Spleen (tissue), 11 donors: ENCODE results near the gene SH3BP5. TPM values are rescaled to one million over a fixed set of nuclear protein-coding genes. Genes with fewer than 3 reads are reported as not detected.

Source experiments
- DNase-seq: peaks from one replicate; pipeline ENCODE4 v3.0.0-alpha.2; 2020
- H3K27ac ChIP-seq, 8 donors: fragments of 200-600 bp; sonication (generic) in 7 of 8; 1 replicate in 4 of 8; 2 replicates in 4 of 8; pipeline versions ENCODE4 v1.5.0 to v1.8.0; 2016 to 2021; ENCODE audit warnings: inconsistent platforms in 4 of 8, mild to moderate bottlenecking in 4 of 8, moderate library complexity in 1 of 8
- H3K27me3 ChIP-seq, 7 donors: fragments of 200-600 bp; sonication (generic) in 6 of 7; replicated peaks in 1 of 7; 1 replicate in 4 of 7; 2 replicates in 3 of 7; pipeline versions ENCODE4 v1.5.0 to v1.8.0; 2016 to 2021; ENCODE audit warnings: inconsistent platforms in 3 of 7, mild to moderate bottlenecking in 1 of 7
- H3K36me3 ChIP-seq, 6 donors: fragments of 200-600 bp; sonication (generic) in 5 of 6; 1 replicate in 4 of 6; 2 replicates in 2 of 6; pipeline versions ENCODE4 v1.5.0 to v1.8.0; 2016 to 2021; ENCODE audit warnings: inconsistent platforms in 2 of 6
- H3K4me1 ChIP-seq, 6 donors: fragments of 200-600 bp; sonication (generic) in 5 of 6; 1 replicate in 3 of 6; 2 replicates in 3 of 6; pipeline versions ENCODE4 v1.5.0 to v1.8.0; 2016 to 2021; ENCODE audit warnings: inconsistent platforms in 3 of 6
- H3K4me3 ChIP-seq, 8 donors: fragments of 200-600 bp; sonication (generic) in 7 of 8; 1 replicate in 4 of 8; 2 replicates in 4 of 8; pipeline versions ENCODE4 v1.5.0 to v1.8.0; 2016 to 2021; ENCODE audit warnings: inconsistent platforms in 4 of 8, mild to moderate bottlenecking in 4 of 8, moderate library complexity in 2 of 8
- H3K9me3 ChIP-seq, 8 donors: fragments of 200-600 bp; sonication (generic) in 7 of 8; 1 replicate in 4 of 8; 2 replicates in 4 of 8; pipeline versions ENCODE4 v1.5.0 to v1.8.0; 2016 to 2021; ENCODE audit warnings: inconsistent platforms in 4 of 8
- POLR2A ChIP-seq, 3 donors: fragments of 450-650 bp; IDR thresholded peaks; one replicate each; pipeline ENCODE4 v1.5.1; 2017; ENCODE audit warnings: antibody characterized with exemption in 3 of 3, mild to moderate bottlenecking in 1 of 3
- POLR2AphosphoS5 ChIP-seq, 3 donors: sonication (generic); formaldehyde crosslinking; IDR thresholded peaks; one replicate each; pipeline ENCODE4 v1.5.1; 2017; ENCODE audit warnings: antibody characterized with exemption in 3 of 3
- WGBS, 5 donors: extraction: QIAGEN DNeasy Blood & Tissue Kit in 3 of 5; methylation state at CpG; one replicate each; pipeline versions ENCODE4 v1.1.5 to v1.1.7; 2013 to 2018; 5-methylcytosine and 5-hydroxymethylcytosine counted together
- intact Hi-C: fragments of 100-400 bp; cut with DNase I; formaldehyde crosslinking; loops from one replicate; pipeline ENCODE4 v1.15.0; 2023; ENCODE audit warnings: low total_unique reads
- polyA plus RNA-seq, 3 donors: library from polyadenylated mRNA; stranded (reverse); fragments of 200-250 nt; gene quantifications; one replicate each; pipeline ENCODE4 v1.2.1, GENCODE V29; 2013
- total RNA-seq, 7 donors: library from RNA; depleted of rRNA in 3 of 7; stranded (reverse); fragments of >200 nt in 3 of 7; fragmentation: NEBNext Ultra II Directional in 4 of 7; extraction: Animal tissue kit (Norgen Biotek cat#: 25700) in 4 of 7; gene quantifications; one replicate each; pipeline versions ENCODE4 v1.1.0 to v1.2.1, GENCODE V29; 2016 to 2021
- TF ChIP-seq, protein P1 (sequence below), 11 experiments: fragments of 200-600 bp in 7 of 11; fragments of 450-650 bp in 4 of 11; sonication (generic) in 4 of 11; IDR thresholded peaks in 8 of 11; conservative IDR thresholded peaks in 3 of 11; 1 replicate in 7 of 11; 2 replicates in 4 of 11; pipeline versions ENCODE4 v1.4.0 to v1.8.0; 2016 to 2021; ENCODE audit warnings: antibody characterized with exemption in 11 of 11, inconsistent platforms in 4 of 11, mild to moderate bottlenecking in 1 of 11
- donor health status: healthy with polysubstance abuse.
- donor health status: DM: no; HTN: no; CAD: no; lungs with moderate emphysema.
- donor health status: DM: no; HTN: no; CAD: no.
- donor health status: Bipolar disorder and iron deficiency.
- donor health status: healthy.
- donor health status: DM: no; HTN: no; CAD: no.
- donor health status: DM: yes; HTN: yes; CAD: no.

The SH3BP5 gene
- total and polyA plus RNA-seq, 10 donors, result 36.4 to 75.0 (median 53.7) TPM

DNA sequence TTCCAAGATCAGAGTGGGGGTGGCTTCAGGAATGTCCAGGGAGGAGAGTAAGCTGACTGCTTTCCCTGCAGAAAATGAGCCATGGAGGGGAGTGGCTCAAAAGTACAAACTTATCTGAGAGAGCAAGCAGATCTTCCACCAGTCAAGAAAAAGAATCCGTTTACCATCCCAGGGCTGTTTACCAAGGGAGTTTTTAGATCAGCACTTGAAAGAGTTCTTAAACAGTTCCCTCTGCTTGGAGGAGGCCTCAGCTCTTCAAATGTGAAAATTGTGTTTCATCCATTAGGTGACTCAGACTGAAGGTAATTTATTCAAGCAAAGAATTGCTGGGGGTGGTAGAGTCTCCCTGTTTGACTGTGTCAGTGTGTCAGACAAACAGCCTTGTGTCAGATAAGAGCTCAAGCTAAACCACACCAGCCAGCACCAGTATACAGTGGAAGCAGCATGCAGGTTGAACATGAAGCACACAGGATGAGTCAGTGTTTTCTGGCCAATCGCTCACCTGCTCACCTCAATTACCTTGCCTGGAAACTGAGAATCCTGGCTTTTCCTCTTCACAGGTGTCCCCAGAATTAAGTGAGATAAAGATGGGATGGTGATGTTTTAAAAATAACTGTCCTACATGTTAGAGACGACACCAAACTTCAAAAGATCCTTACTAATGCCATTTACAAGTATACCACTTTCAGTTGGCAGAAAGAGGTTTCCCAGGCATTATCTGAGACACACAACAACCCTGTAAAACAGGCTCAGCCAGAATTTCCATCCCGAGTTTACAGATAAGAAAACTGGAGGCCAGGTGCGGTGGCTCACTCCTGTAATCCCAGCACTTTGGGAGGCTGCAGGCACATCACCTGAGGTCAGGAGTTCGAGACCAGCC, 21.7 kb downstream of the SH3BP5 start:
- DNase-seq, result no peak

DNA sequence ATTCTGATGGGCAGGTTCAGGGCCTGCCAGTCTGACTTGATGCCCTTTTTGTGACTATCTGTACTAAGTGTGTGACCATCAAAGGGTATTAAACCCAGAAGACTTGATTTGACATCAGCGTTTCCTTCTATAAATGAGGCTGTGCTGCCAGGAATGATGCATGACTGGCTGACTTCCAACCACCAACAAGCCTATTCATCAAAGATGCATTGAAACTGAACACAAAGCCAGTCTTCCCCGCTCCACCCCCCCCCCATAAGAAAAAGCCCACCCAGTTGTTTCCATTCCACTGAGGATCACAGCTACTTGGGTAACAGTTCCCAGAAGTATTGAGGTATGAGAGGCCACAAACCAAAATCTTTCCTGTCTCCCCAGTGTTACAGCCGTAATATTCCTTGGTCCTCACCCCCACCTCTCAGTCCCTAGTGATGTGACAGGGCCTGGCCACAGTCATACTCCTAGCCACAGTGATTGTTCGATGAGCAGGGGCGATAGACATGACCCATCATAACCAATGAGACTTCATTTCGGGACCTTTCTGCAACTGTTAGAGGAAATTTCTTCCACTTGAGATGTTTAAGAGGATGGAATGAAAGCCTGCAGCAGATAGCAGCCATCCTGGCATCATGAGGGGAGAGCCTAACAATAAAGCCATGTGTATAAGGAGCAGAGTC, 22.6 kb downstream of the SH3BP5 start:
- H3K4me1 ChIP-seq, result peaks cover 13 to 99% (median 61%) of the 10 kb centered on the region in 6 donors
- no peaks in the 10 kb centered on the region for H3K27me3 ChIP-seq
- DNase-seq, result no peak

More for the DNA sequence above, 21.7 kb downstream of the SH3BP5 start:
- intact Hi-C loops, result no loop called here
- WGBS, 5 donors, result 71 to 86% (median 84%) methylated on average over 6 of the region's 6 CpGs
- H3K27me3 ChIP-seq, result no peaks in the 10 kb centered on the region
- H3K4me3 ChIP-seq, result no peak overlapping the region
- H3K9me3 ChIP-seq, result no peaks in the 10 kb centered on the region
- H3K27ac ChIP-seq, result peak overlapping the region in 3 of 8 donors; percentile 44 to 66 (median 61)
- peaks cover 7 to 99% (median 65%) of the 10 kb centered on the region in 6 donors for H3K4me1 ChIP-seq
- TF ChIP-seq POLR2AphosphoS5 (IDR thresholded peaks at IDR 0.05), result peak in 1 of 3 donors; percentile 10
- TF ChIP-seq, protein P1, sequence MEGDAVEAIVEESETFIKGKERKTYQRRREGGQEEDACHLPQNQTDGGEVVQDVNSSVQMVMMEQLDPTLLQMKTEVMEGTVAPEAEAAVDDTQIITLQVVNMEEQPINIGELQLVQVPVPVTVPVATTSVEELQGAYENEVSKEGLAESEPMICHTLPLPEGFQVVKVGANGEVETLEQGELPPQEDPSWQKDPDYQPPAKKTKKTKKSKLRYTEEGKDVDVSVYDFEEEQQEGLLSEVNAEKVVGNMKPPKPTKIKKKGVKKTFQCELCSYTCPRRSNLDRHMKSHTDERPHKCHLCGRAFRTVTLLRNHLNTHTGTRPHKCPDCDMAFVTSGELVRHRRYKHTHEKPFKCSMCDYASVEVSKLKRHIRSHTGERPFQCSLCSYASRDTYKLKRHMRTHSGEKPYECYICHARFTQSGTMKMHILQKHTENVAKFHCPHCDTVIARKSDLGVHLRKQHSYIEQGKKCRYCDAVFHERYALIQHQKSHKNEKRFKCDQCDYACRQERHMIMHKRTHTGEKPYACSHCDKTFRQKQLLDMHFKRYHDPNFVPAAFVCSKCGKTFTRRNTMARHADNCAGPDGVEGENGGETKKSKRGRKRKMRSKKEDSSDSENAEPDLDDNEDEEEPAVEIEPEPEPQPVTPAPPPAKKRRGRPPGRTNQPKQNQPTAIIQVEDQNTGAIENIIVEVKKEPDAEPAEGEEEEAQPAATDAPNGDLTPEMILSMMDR (IDR thresholded peaks at IDR 0.05 in 8 of 11, conservative IDR thresholded peaks at IDR 0.05 in 3 of 11), result no peak
- no peak for TF ChIP-seq POLR2A (IDR thresholded peaks at IDR 0.05)
- H3K36me3 ChIP-seq, result peaks cover 0 to 24% (median 0%) of the 10 kb centered on the region in 6 donors

DNA sequence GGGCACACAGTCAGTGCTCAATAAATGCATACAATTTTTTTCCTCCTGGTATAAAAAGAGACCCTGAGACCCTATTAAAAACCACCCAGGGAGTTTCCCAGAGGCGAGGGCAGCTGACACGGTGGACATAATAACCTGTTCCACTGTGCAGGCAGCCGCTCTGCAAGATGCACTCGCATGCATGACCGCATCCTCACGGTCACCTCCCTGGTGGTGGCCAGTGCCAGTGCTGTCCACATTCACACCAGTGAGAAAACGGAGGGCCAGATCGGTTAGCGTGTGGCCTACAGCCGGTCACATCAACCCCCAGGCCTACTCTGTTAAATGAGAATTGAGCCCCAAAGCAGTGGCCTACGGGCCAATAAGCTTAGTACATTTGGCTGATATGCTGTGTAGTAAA, 24.8 kb downstream of the SH3BP5 start:
- WGBS, 5 donors, result 93 to 97% (median 95%) methylated on average over 11 of the region's 11 CpGs
- Histone ChIP-seq H3K27me3 (no peaks in the 10 kb centered on the region), H3K4me1 (peaks cover 13 to 79% (median 47%) of the 10 kb centered on the region in 6 donors), H3K9me3 (no peaks in the 10 kb centered on the region), H3K27ac (no peak overlapping the region), H3K4me3 (no peak overlapping the region), H3K36me3 (peaks cover 0 to 50% (median 16%) of the 10 kb centered on the region in 6 donors)
- no peak for TF ChIP-seq POLR2A (IDR thresholded peaks at IDR 0.05)
- peak in 1 of 3 donors; percentile 7 for TF ChIP-seq POLR2AphosphoS5 (IDR thresholded peaks at IDR 0.05)
- TF ChIP-seq, protein P1 (IDR thresholded peaks at IDR 0.05 in 8 of 11, conservative IDR thresholded peaks at IDR 0.05 in 3 of 11), result no peak
- intact Hi-C loops, result no loop called here
- DNase-seq, result peak; percentile 77

More for the DNA sequence above, 22.6 kb downstream of the SH3BP5 start:
- TF ChIP-seq, protein P1 (IDR thresholded peaks at IDR 0.05 in 8 of 11, conservative IDR thresholded peaks at IDR 0.05 in 3 of 11), result no peak
- WGBS, 5 donors, result 63 to 78% (median 69%) methylated on average over 6 of the region's 6 CpGs
- intact Hi-C loops, result no loop called here
- no peak overlapping the region for H3K4me3 ChIP-seq
- H3K9me3 ChIP-seq, result no peaks in the 10 kb centered on the region
- peaks cover 0 to 28% (median 0%) of the 10 kb centered on the region in 6 donors for H3K36me3 ChIP-seq
- peak overlapping the region in 3 of 8 donors; percentile 44 to 66 (median 61) for H3K27ac ChIP-seq

DNA sequence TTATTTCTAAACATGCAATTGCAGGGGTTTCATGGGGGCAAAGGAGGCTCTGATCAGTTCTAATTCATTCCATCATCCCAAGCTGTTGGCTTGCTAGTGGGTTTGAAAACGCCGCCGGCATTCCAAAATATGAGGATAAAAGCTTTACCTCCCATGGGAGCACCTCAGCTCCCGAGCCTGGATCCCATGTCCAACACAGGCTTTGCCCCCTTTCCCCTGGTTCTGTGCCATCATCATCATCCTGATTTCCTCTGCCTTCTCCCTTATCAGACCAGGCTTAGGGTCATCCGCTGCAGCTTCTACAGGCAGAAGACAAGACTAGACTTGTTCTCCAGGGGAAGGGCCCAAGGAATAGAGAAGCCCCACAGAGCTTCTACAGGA, 25.4 kb downstream of the SH3BP5 start:
- no peaks in the 10 kb centered on the region for H3K9me3 ChIP-seq
- no peak overlapping the region for H3K4me3 ChIP-seq
- H3K36me3 ChIP-seq, result peaks cover 0 to 55% (median 19%) of the 10 kb centered on the region in 6 donors
- H3K27me3 ChIP-seq, result no peaks in the 10 kb centered on the region
- DNase-seq, result no peak
- peaks cover 13 to 73% (median 44%) of the 10 kb centered on the region in 6 donors for H3K4me1 ChIP-seq
- no peak for TF ChIP-seq POLR2A (IDR thresholded peaks at IDR 0.05)
- no peak for TF ChIP-seq POLR2AphosphoS5 (IDR thresholded peaks at IDR 0.05)
- TF ChIP-seq, protein P1 (IDR thresholded peaks at IDR 0.05 in 8 of 11, conservative IDR thresholded peaks at IDR 0.05 in 3 of 11), result no peak
- intact Hi-C loops, result no loop called here
- H3K27ac ChIP-seq, result peak overlapping the region in 4 of 8 donors; percentile 16 to 63 (median 24)
- 93 to 98% (median 97%) methylated on average over 5 of the region's 5 CpGs for WGBS, 5 donors
